Camera-type eye (tissue), 1 donor: ENCODE measurements around the gene TRIM46. TPM values are rescaled to one million over a fixed set of nuclear protein-coding genes. Genes with fewer than 3 reads are reported as not detected.

Source experiments
- total RNA-seq: library from RNA; depleted of rRNA; stranded (reverse); fragments of >200 nt; gene quantifications from one replicate; pipeline ENCODE4 v1.2.3, GENCODE V29; 2014

The TRIM46 gene
- total RNA-seq: 5.7 TPM

DNA sequence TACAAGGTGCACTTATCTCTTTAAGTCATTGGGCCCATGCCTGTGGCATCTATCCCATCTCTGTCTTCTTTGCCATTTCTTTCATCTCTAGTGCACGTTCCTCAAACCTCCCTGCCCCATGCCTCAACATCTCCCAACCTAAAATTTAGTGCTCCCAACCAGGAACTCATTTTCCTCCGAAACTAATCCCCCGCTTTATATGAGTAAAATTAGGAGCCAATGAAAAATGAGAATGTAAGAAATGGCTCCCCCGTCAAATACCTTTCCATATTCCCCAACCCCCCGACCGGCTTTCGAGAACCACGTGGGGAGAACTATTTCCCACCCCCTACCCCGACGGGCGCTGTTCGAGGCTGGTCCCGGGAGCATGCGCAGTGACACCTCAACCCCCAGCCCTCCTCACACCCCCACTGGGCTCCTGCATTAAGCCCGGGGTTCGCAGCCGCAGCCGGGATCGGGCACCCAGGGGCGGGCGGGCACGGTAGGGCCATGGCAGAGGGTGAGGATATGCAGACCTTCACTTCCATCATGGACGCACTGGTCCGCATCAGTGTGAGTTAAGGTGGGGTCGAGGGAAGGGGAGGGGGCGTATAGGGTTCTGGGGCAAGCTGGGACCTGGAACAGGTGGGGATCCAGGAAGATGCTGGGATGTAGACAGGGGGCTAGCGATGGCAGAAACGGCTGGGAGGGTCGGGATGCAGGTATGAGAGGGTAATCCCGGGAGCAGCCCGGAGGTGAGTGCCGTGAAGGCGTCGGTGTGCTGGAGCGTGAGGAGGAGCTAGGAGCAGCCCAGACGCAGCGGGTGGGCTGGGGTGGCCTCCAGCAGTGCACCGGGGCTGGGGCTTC lies at the start of gene TRIM46:
TRIM46 (plus strand) TSS at position 372 of the 846 bp plus-strand sequence; CDS start at position 490, 118 bp downstream.

GRCh38 chr1:155127105-155127966 lies 46.3 kb upstream of the TRIM46 start, which contains the start of gene EFNA1:
EFNA1 (plus strand) TSS chr1:155127876; CDS start chr1:155127978, 102 bp downstream.

DNA sequence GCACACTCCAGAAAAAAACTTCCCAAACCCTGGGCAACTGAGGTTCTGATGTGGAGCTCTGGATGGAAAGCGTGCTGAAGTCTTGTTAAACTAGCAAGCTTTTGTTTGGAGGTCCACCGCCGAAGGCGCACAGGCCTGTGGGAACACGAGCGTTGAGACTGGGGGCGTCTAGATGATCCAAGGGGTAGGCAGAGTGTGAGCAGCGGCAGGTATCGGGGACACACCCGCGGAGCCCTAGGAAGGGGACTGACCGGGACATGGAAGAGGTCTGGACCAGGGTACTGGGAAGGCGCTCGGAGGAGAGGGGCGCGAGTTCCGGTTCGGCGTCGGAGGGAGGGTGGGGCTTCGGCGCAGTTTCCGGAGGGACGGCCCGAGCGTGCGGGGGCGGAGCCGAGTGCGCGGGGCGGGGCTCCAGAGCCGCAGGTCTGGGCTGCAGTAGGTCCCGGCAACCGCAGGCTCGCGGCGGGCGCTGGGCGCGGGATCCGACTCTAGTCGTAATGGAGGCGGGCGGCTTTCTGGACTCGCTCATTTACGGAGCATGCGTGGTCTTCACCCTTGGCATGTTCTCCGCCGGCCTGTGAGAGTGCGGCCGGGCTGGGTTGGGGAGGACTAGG lies 38.1 kb upstream of the TRIM46 start, which contains the start of gene SLC50A1:
SLC50A1 (plus strand) TSS at position 438 of the 614 bp plus-strand sequence; CDS start at position 498, 60 bp downstream.

DNA sequence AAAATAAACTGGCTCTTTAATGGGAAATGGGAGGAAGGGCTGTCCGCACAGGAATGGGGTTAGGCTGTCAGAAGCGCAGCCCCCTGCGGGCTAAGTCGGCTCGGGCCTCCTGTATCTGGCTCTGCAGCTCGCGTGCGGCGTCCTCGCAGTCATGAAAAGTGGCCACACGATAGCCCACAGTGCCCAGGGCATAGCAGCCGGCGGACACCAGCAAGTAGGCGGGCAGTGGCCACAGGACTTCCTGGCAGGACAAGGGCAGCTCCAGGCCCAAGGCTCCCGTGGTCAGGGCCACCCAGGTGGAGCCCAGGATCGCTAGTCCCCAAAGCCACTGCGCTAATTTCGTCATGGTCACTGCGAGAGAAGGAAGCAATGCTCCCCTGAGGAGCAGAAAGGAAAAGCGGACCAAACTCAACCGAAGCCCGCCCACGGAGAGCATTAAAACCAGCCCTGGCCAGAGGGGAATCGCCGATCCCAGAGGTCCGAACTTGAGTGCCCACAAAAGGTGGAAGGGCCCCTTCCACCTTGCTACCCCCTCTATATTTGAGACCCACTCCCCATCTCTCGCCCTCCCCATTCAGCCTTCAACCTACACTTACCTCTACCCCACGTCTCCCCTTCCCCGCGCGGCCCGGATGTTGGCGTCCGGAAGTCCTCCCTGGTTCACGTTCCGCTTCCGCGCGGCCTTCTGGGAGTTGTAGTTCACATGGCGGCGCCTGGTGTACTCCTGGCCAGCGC lies 33.6 kb upstream of the TRIM46 start, which contains the start of gene DPM3:
DPM3 (minus strand) TSS at position 637 of the 735 bp plus-strand sequence; CDS start at position 346, 291 bp downstream.

DNA sequence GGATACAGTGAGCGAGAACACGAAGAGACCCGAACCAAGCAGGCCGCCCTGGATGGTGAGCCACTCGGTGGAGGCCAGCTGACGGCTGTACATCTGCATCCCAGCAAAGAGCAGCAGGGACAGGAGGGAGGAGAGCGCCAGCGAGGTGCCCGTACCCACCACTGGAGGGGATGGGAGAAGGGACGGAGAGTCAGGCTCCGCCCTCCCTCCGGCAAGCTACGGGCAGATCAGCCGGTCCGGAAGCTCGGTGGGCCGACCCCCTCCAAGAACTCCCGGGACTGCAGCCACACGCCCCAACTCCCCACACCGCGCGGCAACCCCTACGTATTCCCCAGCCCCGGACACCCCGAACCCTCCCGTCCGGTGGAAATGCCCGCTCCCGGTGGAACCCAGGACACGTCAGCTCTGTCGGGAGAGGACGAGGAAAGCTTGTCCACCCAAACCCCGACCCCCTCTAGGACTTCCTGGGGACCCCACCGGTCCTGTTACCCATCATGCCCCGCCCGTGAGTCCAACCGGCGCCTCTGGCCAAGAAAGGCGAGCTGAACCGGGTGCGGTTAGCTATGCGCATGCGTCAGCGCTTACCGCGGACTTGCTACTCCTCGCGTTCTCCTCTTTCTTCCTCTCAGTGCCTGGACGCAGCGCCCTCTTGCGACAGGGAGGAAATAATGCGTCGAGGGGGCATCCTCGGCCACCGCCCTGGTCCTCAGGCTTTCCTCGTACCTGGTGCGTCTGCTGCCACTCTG lies 744 bp upstream of the TRIM46 start, which contains the start of gene KRTCAP2:
KRTCAP2 (minus strand) TSS at position 573 of the 746 bp plus-strand sequence; CDS start at position 493, 80 bp downstream.

GRCh38 chr1:155207806-155208540 lies 34.3 kb downstream of the TRIM46 start, which contains the start of gene THBS3:
THBS3 (minus strand) TSS chr1:155207897; CDS start chr1:155207876, 21 bp downstream.

GRCh38 chr1:155208541-155209311 lies 35.1 kb downstream of the TRIM46 start, which contains the start of gene MTX1:
MTX1 (plus strand) TSS chr1:155208695; CDS start chr1:155208805, 110 bp downstream.

Other genes with a start within 250 kb of the TRIM46 start
- gene PMVK, start 237.1 kb upstream of the TRIM46 start, total RNA-seq: 17.9 TPM
- gene PBXIP1, start 217.8 kb upstream of the TRIM46 start, total RNA-seq: 118 TPM
- gene PYGO2, start 212.1 kb upstream of the TRIM46 start, total RNA-seq: 20.3 TPM
- gene SHC1, start 203.1 kb upstream of the TRIM46 start, total RNA-seq: 58.2 TPM
- gene CKS1B, start 199.2 kb upstream of the TRIM46 start, total RNA-seq: 27.9 TPM
- gene FLAD1, start 190.5 kb upstream of the TRIM46 start, total RNA-seq: 21.3 TPM
- gene LENEP, start 180.3 kb upstream of the TRIM46 start, total RNA-seq: 6.0 TPM
- gene ZBTB7B, start 171.0 kb upstream of the TRIM46 start, total RNA-seq: 14.0 TPM
- gene DCST2, start 140.1 kb upstream of the TRIM46 start, total RNA-seq: 0.49 TPM
- gene DCST1, start 140.0 kb upstream of the TRIM46 start, total RNA-seq: not detected
- gene ADAM15, start 122.5 kb upstream of the TRIM46 start, total RNA-seq: 49.4 TPM
- 2.9 TPM for gene EFNA4, start 110.1 kb upstream of the TRIM46 start, total RNA-seq
- 5.8 TPM for gene EFNA3, start 95.0 kb upstream of the TRIM46 start, total RNA-seq
- gene EFNA1, start 46.0 kb upstream of the TRIM46 start, total RNA-seq: 26.9 TPM
- gene SLC50A1, start 38.0 kb upstream of the TRIM46 start, total RNA-seq: 15.6 TPM
- gene DPM3, start 33.3 kb upstream of the TRIM46 start, total RNA-seq: 39.4 TPM
- 51.1 TPM for gene KRTCAP2, start 545 bp upstream of the TRIM46 start, total RNA-seq
- 50.7 TPM for gene THBS3, start 34.0 kb downstream of the TRIM46 start, total RNA-seq
- gene MTX1, start 34.8 kb downstream of the TRIM46 start, total RNA-seq: 18.3 TPM
- 9.5 TPM for gene ENTREP3, start 81.6 kb downstream of the TRIM46 start, total RNA-seq
- 33.2 TPM for gene SCAMP3, start 88.5 kb downstream of the TRIM46 start, total RNA-seq
- gene CLK2, start 99.7 kb downstream of the TRIM46 start, total RNA-seq: 49.3 TPM
- 7.4 TPM for gene HCN3, start 103.6 kb downstream of the TRIM46 start, total RNA-seq
- 1.0 TPM for gene PKLR, start 127.6 kb downstream of the TRIM46 start, total RNA-seq
- 92.3 TPM for gene FDPS, start 135.0 kb downstream of the TRIM46 start, total RNA-seq
- 26.6 TPM for gene RUSC1, start 147.0 kb downstream of the TRIM46 start, total RNA-seq